HepG2 (cell line): ENCODE results near the gene VPREB1. TPM values are rescaled to one million over a fixed set of nuclear protein-coding genes. Genes with fewer than 3 reads are reported as not detected.

Experiments used
- ATAC-seq: fragments of 200-7000 bp; cut with Tn5 transposase; 3 replicates; pipeline ENCODE4 v1.9.1; 2020; ENCODE audit warnings: mild to moderate bottlenecking, moderate library complexity
- BruUV-seq: library from RNA; stranded (reverse); fragments of 400-500 nt; replicated peaks from 2 replicates; lab custom pipeline; 2021; lab: Mats Ljungman, UMichigan
- CTCF ChIA-PET: fragments of 300-600 bp; formaldehyde crosslinking; extraction: SDS; loops from one replicate; lab custom pipeline; 2021; ENCODE audit warnings: low total read pairs, inconsistent platforms, low intra/inter-chr PET ratio; lab: Yijun Ruan, JAX
- POLR2A ChIA-PET: fragments of 350-600 bp; sonication (Branson Sonifier 250); formaldehyde crosslinking; loops from one replicate; lab custom pipeline; 2020; ENCODE audit warnings: antibody characterized with exemption, inconsistent platforms; lab: Yijun Ruan, JAX
- DNase-seq: peaks from one replicate; pipeline ENCODE4 v3.0.0-alpha.2; 2015; ENCODE audit warnings: low spot score
- FAIRE-seq: peaks from 3 replicates; lab custom pipeline; 2011; peaks lifted over from hg19 to GRCh38; lab: Jason Lieb, UNC
- H2AFZ ChIP-seq: one replicate; pipeline ENCODE4 v1.6.1; 2011; ENCODE audit warnings: low read length, inconsistent platforms
- H3K27ac ChIP-seq: fragments of 300-600 bp; 3 replicates; pipeline ENCODE4 v1.8.0; 2011; ENCODE audit warnings: mixed run types, mild to moderate bottlenecking, mixed read lengths, low read length, inconsistent platforms; ENCODE audit not compliant: insufficient read depth; ENCODE audit errors: extremely low read length
- H3K27me3 ChIP-seq, 2 experiments: fragments of 200-600 bp in 1 of 2; 2 replicates in 1 of 2; 3 replicates in 1 of 2; pipeline versions ENCODE4 v1.6.0 to v1.8.0; 2011; ENCODE audit warnings: low read length in 2 of 2, mild to moderate bottlenecking in 2 of 2, moderate library complexity in 2 of 2, inconsistent platforms in 1 of 2; ENCODE audit not compliant: insufficient read depth in 2 of 2, control insufficient read depth in 1 of 2
- H3K36me3 ChIP-seq, 2 experiments: fragments of 200-600 bp in 1 of 2; replicated peaks in 1 of 2; 2 replicates in 1 of 2; 3 replicates in 1 of 2; pipeline versions ENCODE4 v1.5.1 to v1.8.0; 2011; ENCODE audit warnings: low read length in 2 of 2, inconsistent platforms in 1 of 2; ENCODE audit not compliant: insufficient read depth in 2 of 2, control insufficient read depth in 1 of 2
- H3K4me1 ChIP-seq: 2 replicates; pipeline ENCODE4 v1.5.1; 2012; ENCODE audit warnings: low read length, inconsistent platforms; ENCODE audit not compliant: insufficient read depth
- H3K4me2 ChIP-seq: 2 replicates; pipeline ENCODE4 v1.6.0; 2011; ENCODE audit warnings: low read depth, low read length, inconsistent platforms
- H3K4me3 ChIP-seq, 3 experiments: fragments of 200-600 bp in 1 of 3; sonication (generic), shearing (Covaris generic) in 1 of 3; replicated peaks in 1 of 3; 2 replicates each; pipeline ENCODE4 v1.5.1; 2011 to 2016; ENCODE audit warnings: low read length in 3 of 3, inconsistent platforms in 2 of 3, low read depth in 2 of 3, mild to moderate bottlenecking in 2 of 3, control low read depth in 1 of 3, mixed read lengths in 1 of 3; ENCODE audit not compliant: insufficient read depth in 1 of 3
- H3K79me2 ChIP-seq: one replicate; pipeline ENCODE4 v1.6.1; 2011; ENCODE audit warnings: low read length, inconsistent platforms; ENCODE audit not compliant: insufficient read depth
- H3K9ac ChIP-seq: 2 replicates; pipeline ENCODE4 v1.6.0; 2011; ENCODE audit warnings: mild to moderate bottlenecking, low read depth, low read length, inconsistent platforms; ENCODE audit not compliant: insufficient read depth
- H3K9me3 ChIP-seq: 2 replicates; pipeline ENCODE4 v1.5.1; 2012; ENCODE audit warnings: mild to moderate bottlenecking, low read length
- H4K20me1 ChIP-seq: 2 replicates; pipeline ENCODE4 v1.6.0; 2011; ENCODE audit warnings: inconsistent platforms, mild to moderate bottlenecking, low read length, moderate library complexity; ENCODE audit not compliant: insufficient read depth
- CAMTA2 ChIP-seq: sonication (generic); formaldehyde crosslinking; IDR thresholded peaks from 2 replicates; pipeline ENCODE4 v1.4.0; 2020; ENCODE audit warnings: mild to moderate bottlenecking, missing genetic modification reagents, borderline replicate concordance
- CEBPB ChIP-seq: IDR thresholded peaks from 2 replicates; pipeline ENCODE4 v1.6.1; 2011; ENCODE audit warnings: low read depth, low read length, improper control_type of control experiment, borderline replicate concordance
- FOSL2 ChIP-seq: sonication (generic); formaldehyde crosslinking; IDR thresholded peaks from 2 replicates; pipeline ENCODE4 v1.4.0; 2020; ENCODE audit warnings: missing genetic modification reagents
- MIER2 ChIP-seq: IDR thresholded peaks from 2 replicates; pipeline ENCODE4 v1.6.1; 2016; ENCODE audit warnings: missing biosample characterization, missing genetic modification reagents
- MYC ChIP-seq: sonication (generic); formaldehyde crosslinking; IDR thresholded peaks from 2 replicates; pipeline ENCODE4 v1.9.0; 2021; ENCODE audit warnings: missing genetic modification reagents, borderline replicate concordance
- NBN ChIP-seq: fragments of 450-650 bp; conservative IDR thresholded peaks from 2 replicates; pipeline ENCODE4 v1.6.1; 2017
- RAD21 ChIP-seq: fragments of 450-650 bp; formaldehyde crosslinking; IDR thresholded peaks from 2 replicates; pipeline ENCODE4 v1.5.0; 2020; ENCODE audit warnings: mild to moderate bottlenecking
- RXRA ChIP-seq: sonication (generic); formaldehyde crosslinking; IDR thresholded peaks from 2 replicates; pipeline ENCODE4 v1.5.1; 2020; ENCODE audit warnings: missing genetic modification reagents
- SNAI1 ChIP-seq: sonication (generic); formaldehyde crosslinking; IDR thresholded peaks from 2 replicates; pipeline ENCODE4 v1.5.0; 2020; ENCODE audit warnings: mild to moderate bottlenecking, missing genetic modification reagents, borderline replicate concordance
- THRA ChIP-seq: sonication (generic); formaldehyde crosslinking; IDR thresholded peaks from 2 replicates; pipeline ENCODE4 v1.4.0; 2020; ENCODE audit warnings: missing genetic modification reagents, borderline replicate concordance
- ZEB1 ChIP-seq: IDR thresholded peaks from 2 replicates; pipeline ENCODE4 v1.6.1; 2012; ENCODE audit warnings: mild to moderate bottlenecking, low read depth, inconsistent platforms; ENCODE audit not compliant: insufficient replicate concordance
- ZFP36 ChIP-seq: fragments of 150-350 bp; IDR thresholded peaks from 2 replicates; pipeline ENCODE4 v1.6.1; 2018; ENCODE audit warnings: borderline replicate concordance, low read length, low read depth; ENCODE audit not compliant: partially characterized antibody
- ZNF256 ChIP-seq: sonication (generic); formaldehyde crosslinking; conservative IDR thresholded peaks from 2 replicates; pipeline ENCODE4 v1.4.0; 2020; ENCODE audit warnings: missing genetic modification reagents
- ZNF276 ChIP-seq: sonication (generic); formaldehyde crosslinking; IDR thresholded peaks from 2 replicates; pipeline ENCODE4 v1.4.0; 2020; ENCODE audit warnings: mild to moderate bottlenecking, low read depth, missing genetic modification reagents
- ZNF552 ChIP-seq: sonication (generic); formaldehyde crosslinking; IDR thresholded peaks from 2 replicates; pipeline ENCODE4 v1.9.0; 2022; ENCODE audit warnings: missing genetic modification reagents, mild to moderate bottlenecking, borderline replicate concordance
- ZNF574 ChIP-seq: sonication (generic); formaldehyde crosslinking; IDR thresholded peaks from 2 replicates; pipeline ENCODE4 v1.4.0; 2020; ENCODE audit warnings: missing genetic modification reagents
- ZSCAN25 ChIP-seq: sonication (generic); formaldehyde crosslinking; IDR thresholded peaks from 2 replicates; pipeline ENCODE4 v1.8.0; 2022; ENCODE audit warnings: mild to moderate bottlenecking, missing genetic modification reagents
- WGBS: methylation state at CpG from one replicate; pipeline ENCODE4 v1.1.6; 2017; ENCODE audit warnings: low lambda C conversion rate; 5-methylcytosine and 5-hydroxymethylcytosine counted together
- in situ Hi-C: cut with HindIII; loops from 2 replicates; pipeline ENCODE4 v1.10.0; 2017; ENCODE audit warnings: low pct_unique_long_range_greater_than_20kb; ENCODE audit not compliant: extremely low pct_ligation_motif_present
- intact Hi-C: fragments of 100-400 bp; cut with micrococcal nuclease; formaldehyde crosslinking; loops from one replicate; pipeline ENCODE4 v1.10.0; 2022; ENCODE audit not compliant: unreplicated experiment
- polyA plus RNA-seq, 8 experiments: library from polyadenylated mRNA; depleted of rRNA in 3 of 8; stranded (reverse) in 7 of 8; unstranded in 1 of 8; fragments of >200 nt; fragmentation: Illumina TruSeq in 4 of 8; extraction: Trizol in 4 of 8; gene quantifications; 2 replicates each; pipeline versions ENCODE4 v1.2.1 to v1.2.3, GENCODE V29; 2011 to 2016; ENCODE audit warnings: low read depth in 4 of 8, missing spikeins in 1 of 8, mixed read lengths in 1 of 8; ENCODE audit not compliant: insufficient read depth in 1 of 8
- total RNA-seq, 5 experiments: library from RNA; depleted of rRNA; stranded (reverse); fragments of >200 nt; fragmentation: Illumina TruSeq; extraction: Trizol; gene quantifications; 2 replicates each; pipeline ENCODE4 v1.2.3, GENCODE V29; 2016; ENCODE audit warnings: low read depth in 1 of 5

VPREB1 gene
- total and polyA plus RNA-seq, 2 of the 13 experiments (the other 11 are each of a cell fraction or from before 2014, with no cell fraction given), result not detected

- WGBS, result 33% methylated on average over 6 of the region's 7 CpGs
- BruUV-seq, result no TSS peak
- in situ Hi-C loops, result no loop called here
- Histone ChIP-seq H3K79me2 (no peaks in the 10 kb centered on the region), H3K4me3 (no peak overlapping the region), H4K20me1 (no peaks in the 10 kb centered on the region), H2AFZ (no peak overlapping the region), H3K9ac (no peak overlapping the region), H3K36me3 (no peaks in the 10 kb centered on the region), H3K4me1 (no peaks in the 10 kb centered on the region), H3K27ac (no peak overlapping the region), H3K9me3 (no peaks in the 10 kb centered on the region), H3K27me3 (peaks cover 1 to 19% of the 10 kb centered on the region in 2 experiments; a peak in 4 of 5 replicates), H3K4me2 (no peak overlapping the region)
- peak; percentile 99 for ATAC-seq
- intact Hi-C loops, result loop anchor here (2.0 kb wide), 1 partner anchor 39 kb away; no protein-coding TSS in a partner anchor
- CTCF ChIA-PET, result interaction anchor here (0.7 to 2.2 kb wide), 4 partner anchors 11 to 165 kb away, joined by 3 to 8 read pairs (median 6); no protein-coding TSS in a partner anchor
- POLR2A ChIA-PET, result no interaction called here
- peak; percentile 83 for DNase-seq
- FAIRE-seq, result peak; percentile 78
- TF ChIP-seq ZFP36, result peak; percentile 73
- TF ChIP-seq SNAI1 (CRISPR knock-in tag), result no peak
- TF ChIP-seq CEBPB, result peak; percentile 82
- peak; percentile 55; the same call in 1 of the 2 replicates for TF ChIP-seq RXRA (CRISPR knock-in tag)
- TF ChIP-seq CAMTA2 (CRISPR knock-in tag), result no peak
- TF ChIP-seq ZNF574 (CRISPR knock-in tag), result 0 out of 2 replicates have a peak, but pooled peaks have one; percentile 35
- peak; percentile 24; the same call in 1 of the 2 replicates for TF ChIP-seq FOSL2 (CRISPR knock-in tag)
- peak; percentile 54; the same call in 1 of the 2 replicates for TF ChIP-seq THRA (CRISPR knock-in tag)
- TF ChIP-seq MYC (CRISPR knock-in tag), result peak; percentile 42; the same call in 1 of the 2 replicates
- peak; percentile 93 for TF ChIP-seq ZEB1
- TF ChIP-seq ZNF276 (CRISPR knock-in tag), result no peak
- TF ChIP-seq NBN, result no peak
- 0 out of 2 replicates have a peak, but pooled peaks have one; percentile 39 for TF ChIP-seq ZNF256 (CRISPR knock-in tag)
- TF ChIP-seq ZSCAN25 (CRISPR knock-in tag), result no peak
- no peak for TF ChIP-seq ZNF552 (CRISPR knock-in tag)
- TF ChIP-seq RAD21 (CRISPR knock-in tag), result peak; percentile 83
- TF ChIP-seq MIER2, result 0 out of 2 replicates have a peak, but pooled peaks have one; percentile 22
These were observed 49.1 kb upstream of the VPREB1 start for GRCh38 chr22:22195265-22196017.
